AG04449 (cell line): ENCODE data around the gene ATP8B4.

Experiments used
- CTCF ChIA-PET: fragments of 350-600 bp; formaldehyde crosslinking; extraction: SDS; loops from one replicate; lab custom pipeline; 2021; ENCODE audit warnings: antibody characterized with exemption; lab: Yijun Ruan, JAX
- POLR2A ChIA-PET: fragments of 400-600, 350-600 bp; formaldehyde crosslinking; extraction: SDS; loops from one replicate; lab custom pipeline; 2020; ENCODE audit warnings: antibody characterized with exemption, inconsistent platforms; lab: Yijun Ruan, JAX
- DNase-seq: peaks from one replicate; pipeline ENCODE4 v3.0.0-alpha.2; 2010; ENCODE audit warnings: low read depth, low spot score
- H3K4me3 ChIP-seq: 2 replicates; pipeline ENCODE4 v1.5.1; 2011; ENCODE audit warnings: low read depth, mild to moderate bottlenecking, control low read depth, low read length
- CTCF ChIP-seq: IDR thresholded peaks from one replicate; pipeline ENCODE4 v1.5.1; 2011; ENCODE audit warnings: mild to moderate bottlenecking, moderate library complexity, low read length, control low read depth, inconsistent platforms; ENCODE audit not compliant: insufficient read depth; ENCODE audit errors: missing control alignments

The ATP8B4 gene

GRCh38 chr15:49842031-49842730 is 276.9 kb downstream of the ATP8B4 start:
- no peak for TF ChIP-seq CTCF
- POLR2A ChIA-PET, result no interaction called here
- CTCF ChIA-PET, result interaction anchor here (1.4 kb wide), 1 partner anchor 10 kb away, joined by 4 read pairs; no protein-coding TSS in a partner anchor

GRCh38 chr15:49832511-49832910 is 286.5 kb downstream of the ATP8B4 start:
- peak; percentile 31 for TF ChIP-seq CTCF
- CTCF ChIA-PET, result interaction anchor here (0.7 to 1.9 kb wide), 9 partner anchors 9 to 596 kb away, joined by 3 to 14 read pairs (median 3); no protein-coding TSS in a partner anchor
- DNase-seq, result no peak
- POLR2A ChIA-PET, result interaction anchor here (0.6 to 2.1 kb wide), 5 partner anchors 17 to 663 kb away, joined by 3 to 12 read pairs (median 6); partner anchors contain the start of gene FGF7
- no peak overlapping the region for H3K4me3 ChIP-seq

More at GRCh38 chr15:49842031-49842730, 276.9 kb downstream of the ATP8B4 start:
- no peak for DNase-seq
- no peak overlapping the region for H3K4me3 ChIP-seq

- peak; percentile 84 for DNase-seq
- ChIA-PET CTCF (interaction anchor here (1.3 to 1.9 kb wide), 5 partner anchors 14 to 595 kb away, joined by 3 to 14 read pairs (median 6); no protein-coding TSS in a partner anchor), POLR2A (interaction anchor here (0.6 to 2.1 kb wide), 6 partner anchors 15 to 662 kb away, joined by 3 to 12 read pairs (median 4); partner anchors contain the start of genes DTWD1 and FAM227B)
- no peak overlapping the region for H3K4me3 ChIP-seq
- no peak for TF ChIP-seq CTCF
Observed at GRCh38 chr15:49831206-49831965, 287.6 kb downstream of the ATP8B4 start.

GRCh38 chr15:49830391-49830790 is 288.6 kb downstream of the ATP8B4 start:
- CTCF ChIA-PET, result no interaction called here
- POLR2A ChIA-PET, result interaction anchor here (0.7 to 2.1 kb wide), 2 partner anchors 14 to 26 kb away, joined by 3 to 12 read pairs; no protein-coding TSS in a partner anchor
- H3K4me3 ChIP-seq, result no peak overlapping the region
- TF ChIP-seq CTCF, result no peak
- DNase-seq, result no peak

- ChIA-PET CTCF (no interaction called here), POLR2A (no interaction called here)
- DNase-seq, result no peak
- H3K4me3 ChIP-seq, result no peak overlapping the region
- TF ChIP-seq CTCF, result no peak
Observed at GRCh38 chr15:49827311-49827710, 291.7 kb downstream of the ATP8B4 start.

- CTCF ChIA-PET, result no interaction called here
- no peak for TF ChIP-seq CTCF
Observed at GRCh38 chr15:49826640-49827234, 292.3 kb downstream of the ATP8B4 start.

More at GRCh38 chr15:49826640-49827234, 292.3 kb downstream of the ATP8B4 start:
- DNase-seq, result no peak
- POLR2A ChIA-PET, result no interaction called here
- H3K4me3 ChIP-seq, result no peak overlapping the region
